NCI-H1105 (cell line): ENCODE measurements around the gene IKZF3.
"Not testable (repeated sequence)": the region's sequence is repeated elsewhere in the genome, so short reads cannot be mapped to it uniquely, and the experiment has no call there.

Experiments used
- DNase-seq: peaks from one replicate; lab custom pipeline; 2025; lab: John Stamatoyannopoulos, UW

The IKZF3 gene

DNA sequence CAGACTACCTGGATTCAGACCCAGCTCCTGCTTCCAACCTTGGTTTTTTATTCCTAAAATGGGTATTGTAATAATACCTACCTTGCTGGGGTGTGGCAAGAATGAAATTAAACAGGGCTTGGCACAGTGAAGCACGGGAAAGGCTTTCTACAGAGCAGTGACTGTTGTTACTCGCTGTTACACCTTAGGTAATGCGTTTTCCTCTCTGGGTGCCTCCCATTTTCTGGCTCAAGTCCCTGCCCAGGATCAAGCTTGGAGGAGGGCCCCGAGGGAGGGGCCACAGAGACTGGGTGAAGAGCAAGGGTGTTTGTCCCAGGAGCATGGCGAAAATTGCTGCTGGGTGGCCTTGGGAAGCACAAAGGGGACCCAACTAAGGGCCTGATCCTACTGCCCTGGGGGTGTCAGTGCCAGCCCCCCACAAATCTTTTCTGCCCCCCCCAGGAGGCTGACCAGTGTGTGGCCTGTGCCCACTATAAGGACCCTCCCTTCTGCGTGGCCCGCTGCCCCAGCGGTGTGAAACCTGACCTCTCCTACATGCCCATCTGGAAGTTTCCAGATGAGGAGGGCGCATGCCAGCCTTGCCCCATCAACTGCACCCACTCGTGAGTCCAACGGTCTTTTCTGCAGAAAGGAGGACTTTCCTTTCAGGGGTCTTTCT is 147.1 kb downstream of the IKZF3 start:
- no peak for DNase-seq

DNA sequence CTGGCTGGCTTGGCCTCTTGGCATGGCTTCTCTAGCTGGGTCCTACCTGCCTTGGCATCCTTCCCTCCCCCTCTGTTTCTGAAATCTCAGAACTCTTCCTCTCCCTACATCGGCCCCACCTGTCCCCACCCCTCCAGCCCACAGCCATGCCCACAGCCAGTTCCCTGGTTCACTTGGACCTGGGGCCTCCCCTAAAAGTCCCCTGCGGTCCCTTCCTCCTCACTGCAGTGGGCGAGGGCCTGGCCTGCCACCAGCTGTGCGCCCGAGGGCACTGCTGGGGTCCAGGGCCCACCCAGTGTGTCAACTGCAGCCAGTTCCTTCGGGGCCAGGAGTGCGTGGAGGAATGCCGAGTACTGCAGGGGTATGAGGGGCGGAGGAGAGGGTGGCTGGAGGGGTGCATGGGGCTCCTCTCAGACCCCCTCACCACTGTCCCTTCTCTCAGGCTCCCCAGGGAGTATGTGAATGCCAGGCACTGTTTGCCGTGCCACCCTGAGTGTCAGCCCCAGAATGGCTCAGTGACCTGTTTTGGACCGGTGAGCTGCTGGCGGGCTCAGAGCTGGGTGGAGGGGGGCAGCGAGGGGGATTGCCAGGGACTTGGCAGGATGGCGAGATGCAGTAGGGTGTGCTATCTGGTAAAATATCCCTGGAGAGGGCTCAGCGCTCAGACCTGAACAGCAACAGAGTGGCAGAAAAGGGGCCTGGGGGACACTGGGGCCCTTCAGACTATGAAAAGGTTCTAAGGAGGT is 147.9 kb downstream of the IKZF3 start:
- no peak for DNase-seq

DNA sequence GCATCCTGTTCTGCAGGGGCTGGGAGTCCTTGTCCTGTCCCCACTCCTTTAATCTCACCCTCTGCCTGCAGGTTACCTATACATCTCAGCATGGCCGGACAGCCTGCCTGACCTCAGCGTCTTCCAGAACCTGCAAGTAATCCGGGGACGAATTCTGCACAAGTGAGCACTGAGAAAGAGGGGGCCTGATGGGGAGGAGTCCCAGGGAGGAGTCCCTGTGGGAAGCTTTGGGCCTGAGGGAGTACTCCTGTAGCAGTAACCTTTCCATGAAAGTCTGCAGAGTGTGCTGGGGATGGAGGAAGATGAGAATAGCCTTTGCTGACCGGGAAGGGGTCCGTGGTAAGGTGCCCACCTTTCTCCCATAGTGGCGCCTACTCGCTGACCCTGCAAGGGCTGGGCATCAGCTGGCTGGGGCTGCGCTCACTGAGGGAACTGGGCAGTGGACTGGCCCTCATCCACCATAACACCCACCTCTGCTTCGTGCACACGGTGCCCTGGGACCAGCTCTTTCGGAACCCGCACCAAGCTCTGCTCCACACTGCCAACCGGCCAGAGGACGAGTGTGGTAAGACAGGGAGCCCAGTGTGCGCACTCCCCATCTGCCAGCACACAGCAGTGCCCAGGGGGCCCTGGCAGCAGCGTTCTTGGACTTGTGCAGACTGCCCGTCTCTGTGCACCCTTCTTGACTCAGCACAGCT is 148.6 kb downstream of the IKZF3 start:
- no peak for DNase-seq

DNA sequence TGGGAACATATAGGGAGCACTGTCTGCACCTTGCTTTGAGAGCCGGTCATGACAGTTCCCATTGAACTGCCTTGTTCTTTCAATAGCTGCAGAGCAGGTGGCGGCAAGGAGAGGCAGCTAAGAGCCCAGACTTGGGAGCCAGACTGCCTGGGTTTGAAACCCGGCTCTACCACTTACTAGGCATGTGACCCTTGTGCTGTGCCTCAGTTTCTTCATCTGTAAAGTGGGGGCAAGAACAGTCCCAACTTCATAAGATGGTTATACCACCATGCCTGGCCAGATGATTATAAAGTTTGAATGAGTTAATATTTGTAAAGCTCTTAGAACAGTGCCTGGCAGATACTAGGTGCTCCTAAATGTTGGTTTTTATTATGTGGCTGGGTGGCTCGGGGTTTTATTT is 149.9 kb downstream of the IKZF3 start:
- no peak for DNase-seq

DNA sequence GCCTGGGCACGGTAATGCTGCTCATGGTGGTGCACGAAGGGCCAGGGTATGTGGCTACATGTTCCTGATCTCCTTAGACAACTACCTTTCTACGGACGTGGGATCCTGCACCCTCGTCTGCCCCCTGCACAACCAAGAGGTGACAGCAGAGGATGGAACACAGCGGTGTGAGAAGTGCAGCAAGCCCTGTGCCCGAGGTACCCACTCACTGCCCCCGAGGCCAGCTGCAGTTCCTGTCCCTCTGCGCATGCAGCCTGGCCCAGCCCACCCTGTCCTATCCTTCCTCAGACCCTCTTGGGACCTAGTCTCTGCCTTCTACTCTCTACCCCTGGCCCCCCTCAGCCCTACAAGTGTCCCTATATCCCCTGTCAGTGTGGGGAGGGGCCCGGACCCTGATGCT is 152.3 kb downstream of the IKZF3 start:
- DNase-seq: no peak

DNA sequence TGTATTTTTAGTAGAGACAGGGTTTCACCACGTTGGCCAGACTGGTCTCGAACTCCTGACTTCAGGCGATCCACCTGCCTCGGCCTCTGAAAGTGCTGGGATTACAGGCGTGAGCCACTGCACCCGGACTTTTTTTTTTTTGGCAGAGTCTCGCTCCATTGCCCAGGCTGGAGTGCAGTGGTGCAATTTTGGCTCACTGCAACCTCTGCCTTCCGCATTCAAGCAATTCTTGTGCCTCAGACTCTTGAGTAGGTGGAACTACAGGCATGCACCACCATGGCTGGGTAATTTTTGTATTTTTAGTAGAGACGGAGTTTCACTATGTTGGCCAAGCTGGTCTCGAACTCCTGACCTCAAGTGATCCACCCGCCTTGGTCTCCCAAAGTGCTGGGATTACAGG is 153.0 kb downstream of the IKZF3 start:
- DNase-seq: not testable (repeated sequence)

DNA sequence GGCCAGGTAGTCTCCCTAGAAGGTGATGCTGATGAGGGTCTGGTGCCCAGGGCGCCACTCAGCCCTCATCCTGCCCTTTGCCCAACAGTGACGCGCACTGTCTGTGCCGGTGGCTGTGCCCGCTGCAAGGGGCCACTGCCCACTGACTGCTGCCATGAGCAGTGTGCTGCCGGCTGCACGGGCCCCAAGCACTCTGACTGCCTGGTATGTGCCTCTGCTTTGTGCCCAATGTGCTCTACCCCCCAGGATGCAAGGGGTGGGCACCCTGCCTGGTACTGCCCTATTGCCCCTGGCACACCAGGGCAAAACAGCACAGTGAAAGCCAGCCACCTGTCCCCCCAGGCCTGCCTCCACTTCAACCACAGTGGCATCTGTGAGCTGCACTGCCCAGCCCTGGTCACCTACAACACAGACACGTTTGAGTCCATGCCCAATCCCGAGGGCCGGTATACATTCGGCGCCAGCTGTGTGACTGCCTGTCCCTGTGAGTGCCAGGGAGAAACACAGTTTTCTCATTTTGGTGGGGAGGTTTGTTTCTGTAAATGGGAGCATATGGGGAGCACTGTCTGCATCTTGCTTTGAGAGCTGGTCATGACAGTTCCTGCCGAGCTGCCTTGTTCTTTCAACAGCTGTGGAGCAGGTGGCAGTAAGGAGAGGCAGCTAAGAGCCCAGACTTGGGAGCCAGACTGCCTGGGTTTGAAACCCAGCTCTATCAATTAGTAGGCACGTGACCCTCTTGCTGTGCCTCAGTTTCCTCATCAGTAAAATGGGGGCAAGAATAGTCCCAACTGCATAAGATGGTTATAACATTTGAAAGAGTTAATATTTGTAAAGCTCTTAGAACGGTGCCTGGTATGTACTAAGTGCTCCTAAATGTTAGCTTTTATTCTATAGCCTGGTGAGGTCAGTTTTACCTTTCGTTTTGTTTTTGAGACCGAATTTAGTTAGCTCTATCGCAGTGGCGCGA is 153.8 kb downstream of the IKZF3 start:
- DNase-seq: no peak

DNA sequence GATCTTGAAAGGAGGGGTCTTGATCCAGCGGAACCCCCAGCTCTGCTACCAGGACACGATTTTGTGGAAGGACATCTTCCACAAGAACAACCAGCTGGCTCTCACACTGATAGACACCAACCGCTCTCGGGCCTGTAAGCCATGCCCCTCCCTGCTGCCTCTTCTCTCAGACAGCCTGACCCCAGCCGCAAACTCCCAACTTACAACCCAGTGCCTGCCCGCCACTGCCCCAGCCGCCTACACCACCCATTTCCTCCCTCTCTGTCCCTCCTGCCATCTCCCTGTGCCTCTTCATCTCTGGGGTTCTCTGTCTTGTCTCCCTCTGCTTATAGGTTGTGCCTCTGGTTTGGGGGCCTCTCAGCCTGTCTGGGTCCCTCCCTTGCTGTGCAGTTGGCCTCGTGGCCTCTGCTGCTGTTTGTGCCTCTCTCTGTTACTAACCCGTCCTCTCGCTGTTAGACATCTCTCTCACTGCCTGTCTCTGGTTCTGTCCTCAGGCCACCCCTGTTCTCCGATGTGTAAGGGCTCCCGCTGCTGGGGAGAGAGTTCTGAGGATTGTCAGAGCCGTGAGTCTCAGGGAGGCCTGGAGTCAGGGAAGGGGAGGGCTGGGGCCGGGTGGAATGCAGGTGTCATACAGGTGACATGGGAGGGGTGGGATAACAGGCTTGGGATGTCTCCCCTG is 154.7 kb downstream of the IKZF3 start:
- no peak for DNase-seq
